HG03558 (cell line): ENCODE measurements around the gene ENDOG.
"Not testable (repeated sequence)": the region's sequence is repeated elsewhere in the genome, so short reads cannot be mapped to it uniquely, and the experiment has no call there.

Source experiments
- ATAC-seq: cut with Tn5 transposase; IDR thresholded peaks from one replicate; pipeline ENCODE4 v1.9.1; 2021; ENCODE audit warnings: moderate number of reproducible peaks; ENCODE audit not compliant: unreplicated experiment; ENCODE audit errors: extremely low read depth

ENDOG gene

DNA sequence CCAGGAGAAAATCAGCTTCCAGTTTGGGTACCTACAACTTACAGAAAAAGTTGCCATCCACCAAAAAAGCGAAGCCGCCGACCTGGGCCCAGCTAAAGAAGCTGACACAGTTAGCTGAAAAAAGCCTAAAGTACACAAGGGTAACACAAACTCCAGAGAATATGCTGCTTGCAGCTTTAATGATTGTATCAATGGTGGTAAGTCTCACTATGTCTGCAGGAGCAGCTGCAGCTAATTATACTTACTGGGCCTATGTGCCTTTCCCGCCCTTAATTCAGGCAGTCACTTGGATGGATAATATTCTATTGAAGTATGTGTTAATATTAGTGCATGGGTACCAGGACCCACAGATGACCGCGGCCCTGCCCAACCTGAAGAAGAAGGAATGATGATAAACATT is 36.2 kb downstream of the ENDOG start:
- not testable (repeated sequence) for ATAC-seq

DNA sequence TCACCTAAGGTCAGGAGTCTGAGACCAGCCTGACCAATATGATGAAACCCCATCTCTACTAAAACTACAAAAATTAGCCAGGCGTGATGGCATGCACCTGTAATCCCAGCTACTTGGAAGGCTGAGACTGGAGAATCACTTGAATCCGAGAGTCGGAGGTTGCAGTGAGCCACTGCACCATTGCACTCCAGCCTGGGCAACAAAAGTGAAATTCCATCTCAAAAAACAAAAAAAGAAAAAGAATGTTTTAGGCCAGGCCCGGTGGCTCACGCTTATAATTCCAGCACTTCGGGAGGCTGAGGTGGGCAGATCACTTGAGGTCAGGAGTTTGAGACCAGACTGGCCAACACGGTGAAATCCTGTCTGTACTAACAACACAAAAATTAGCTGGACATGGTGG is 40.2 kb downstream of the ENDOG start:
- not testable (repeated sequence) for ATAC-seq

DNA sequence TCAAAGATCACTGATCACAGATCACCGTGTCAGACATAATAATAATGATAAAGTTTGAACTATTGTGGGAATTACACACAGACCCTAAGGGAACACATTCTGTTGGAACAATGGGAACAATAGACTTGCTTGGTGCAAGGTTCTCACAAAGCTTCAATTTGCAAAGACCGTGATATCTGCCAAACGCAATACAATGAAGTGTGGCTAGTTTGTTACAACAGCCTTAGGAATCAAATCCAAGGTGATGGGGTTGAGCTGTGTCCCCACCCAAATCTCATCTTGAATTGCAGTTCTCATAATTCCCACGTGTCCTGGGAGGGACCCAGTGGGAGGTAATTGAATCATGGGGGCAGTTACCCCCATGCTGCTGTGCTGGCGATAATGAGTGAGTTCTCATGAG is 42.6 kb downstream of the ENDOG start:
- no peak for ATAC-seq

DNA sequence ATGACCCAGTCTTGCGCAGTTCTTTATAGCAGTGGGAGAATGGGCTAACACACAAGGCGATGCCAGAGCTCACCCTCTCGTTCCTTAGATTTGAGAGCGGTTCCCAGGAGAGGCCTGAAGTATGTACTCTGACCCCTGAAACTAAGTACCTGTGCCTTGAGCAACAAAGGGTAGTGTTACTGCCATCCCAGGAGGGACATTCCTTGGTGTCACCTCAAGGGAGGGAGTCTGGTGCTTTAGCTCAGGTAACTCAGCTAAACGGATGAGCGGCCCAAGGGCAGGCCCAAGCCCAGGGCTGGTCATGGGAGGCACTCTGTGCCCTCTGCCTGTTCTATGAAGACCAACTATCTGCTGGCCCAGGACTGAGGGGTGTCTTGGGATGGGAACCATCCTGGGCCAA is 43.2 kb downstream of the ENDOG start:
- ATAC-seq, result no peak

DNA sequence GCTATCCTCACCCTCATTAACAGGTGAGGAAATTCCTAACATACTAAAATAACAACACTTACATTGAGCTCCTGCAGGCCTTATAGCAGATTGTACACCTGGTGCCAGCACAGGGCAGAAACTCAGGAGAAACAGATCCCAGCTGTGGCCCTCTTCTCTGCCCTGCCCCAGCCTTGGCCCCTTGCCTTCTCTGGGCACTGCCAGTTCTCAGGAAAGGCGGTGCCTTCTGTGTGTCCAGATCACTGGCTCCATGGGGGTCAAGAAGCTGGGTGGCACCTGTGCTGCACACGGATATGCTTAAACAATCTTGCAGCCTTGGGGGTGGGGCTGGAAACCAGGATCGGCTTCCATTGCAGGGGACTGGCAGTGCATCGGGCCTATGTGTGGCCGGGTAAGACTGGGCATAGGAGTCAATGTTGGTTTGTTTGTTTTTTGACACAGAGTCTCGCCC is 44.1 kb downstream of the ENDOG start:
- no peak for ATAC-seq

DNA sequence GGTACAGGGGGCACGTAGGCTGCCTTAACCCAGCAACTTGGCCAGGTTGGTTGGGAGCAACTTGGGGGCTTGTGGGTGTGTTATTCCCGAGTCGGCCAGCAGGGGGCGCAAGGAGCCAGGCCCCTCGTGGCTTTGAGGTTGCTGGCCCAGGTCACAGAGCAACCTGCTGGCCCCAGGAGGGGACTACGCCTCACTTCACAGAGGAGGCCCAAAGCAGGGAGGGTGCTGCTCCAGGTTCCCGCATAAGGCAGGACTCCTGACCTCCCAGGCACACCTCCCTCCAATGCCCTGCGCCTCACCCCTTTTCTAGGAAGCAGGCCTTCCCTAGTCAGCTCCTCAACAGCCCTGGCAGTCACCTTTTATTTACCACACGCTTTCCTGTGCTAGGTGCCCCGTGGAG is 45.3 kb downstream of the ENDOG start:
- no peak for ATAC-seq

DNA sequence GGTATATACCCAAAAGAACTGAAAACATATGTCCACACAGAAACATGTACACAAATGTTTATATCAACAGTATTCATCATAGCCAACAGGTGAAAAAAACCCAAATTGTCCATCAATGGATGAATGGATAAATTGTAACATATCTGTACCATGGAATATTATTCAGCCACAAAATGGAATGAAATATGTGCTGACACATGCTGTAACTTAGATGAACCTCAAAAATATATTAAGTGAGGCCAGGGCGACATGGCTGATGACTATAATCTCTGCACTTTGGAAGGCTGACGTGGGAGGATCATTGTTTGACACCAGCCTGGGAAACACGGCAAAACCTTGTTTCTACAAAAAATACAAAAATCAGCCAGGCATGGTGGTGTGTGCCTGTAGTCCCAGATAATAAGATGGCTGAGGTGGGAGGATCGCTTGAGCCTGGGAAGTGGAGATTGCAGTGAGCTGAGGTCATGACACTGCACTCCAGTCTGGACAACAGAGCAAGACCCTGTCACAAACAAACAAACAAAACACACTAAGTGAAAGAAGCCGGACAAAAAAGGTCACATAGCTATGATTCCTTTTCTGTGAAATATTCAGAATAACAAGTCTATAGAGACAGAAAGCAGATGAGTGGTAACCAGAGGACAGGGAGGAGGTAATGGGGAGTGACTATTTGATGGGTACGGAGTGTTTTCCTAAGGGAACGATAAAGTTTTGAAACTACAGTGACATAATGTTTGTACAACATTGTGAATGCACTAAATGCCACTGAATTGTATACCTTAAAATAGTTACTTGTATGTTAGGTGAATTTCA is 52.0 kb downstream of the ENDOG start:
- no peak for ATAC-seq

DNA sequence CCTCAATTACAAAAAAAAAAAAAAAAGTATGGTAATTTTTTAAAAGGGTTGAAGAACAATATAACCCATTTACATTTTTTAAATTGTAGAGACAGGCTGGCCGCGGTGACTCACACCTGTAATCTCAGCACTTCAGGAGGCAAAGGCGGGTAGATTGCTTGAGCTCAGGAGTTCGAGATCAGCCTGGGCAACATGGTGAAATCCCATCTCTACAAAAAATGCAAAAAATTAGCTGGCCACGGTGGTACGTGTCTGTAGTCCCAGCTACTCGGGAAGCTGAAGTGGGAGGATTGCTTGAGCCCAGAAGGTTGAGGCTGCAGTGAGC is 52.6 kb downstream of the ENDOG start:
- not testable (repeated sequence) for ATAC-seq
